GM18951 (cell line): Measurements from ENCODE around the gene GAP43.

Experiments
- POLR2A ChIP-seq: IDR thresholded peaks from 4 replicates; pipeline ENCODE4 v1.6.1; 2011; ENCODE audit warnings: mild to moderate bottlenecking; ENCODE audit not compliant: insufficient read length, insufficient read depth; ENCODE audit errors: extremely low read depth
- in situ Hi-C: fragments of 300-500 bp; cut with MboI; formaldehyde crosslinking; loops from one replicate; pipeline ENCODE4 v1.12.0; 2022; ENCODE audit warnings: low sequenced_read_pairs, mixed read lengths, inconsistent platforms; ENCODE audit not compliant: unreplicated experiment

GAP43 gene, protein sequence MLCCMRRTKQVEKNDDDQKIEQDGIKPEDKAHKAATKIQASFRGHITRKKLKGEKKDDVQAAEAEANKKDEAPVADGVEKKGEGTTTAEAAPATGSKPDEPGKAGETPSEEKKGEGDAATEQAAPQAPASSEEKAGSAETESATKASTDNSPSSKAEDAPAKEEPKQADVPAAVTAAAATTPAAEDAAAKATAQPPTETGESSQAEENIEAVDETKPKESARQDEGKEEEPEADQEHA

DNA sequence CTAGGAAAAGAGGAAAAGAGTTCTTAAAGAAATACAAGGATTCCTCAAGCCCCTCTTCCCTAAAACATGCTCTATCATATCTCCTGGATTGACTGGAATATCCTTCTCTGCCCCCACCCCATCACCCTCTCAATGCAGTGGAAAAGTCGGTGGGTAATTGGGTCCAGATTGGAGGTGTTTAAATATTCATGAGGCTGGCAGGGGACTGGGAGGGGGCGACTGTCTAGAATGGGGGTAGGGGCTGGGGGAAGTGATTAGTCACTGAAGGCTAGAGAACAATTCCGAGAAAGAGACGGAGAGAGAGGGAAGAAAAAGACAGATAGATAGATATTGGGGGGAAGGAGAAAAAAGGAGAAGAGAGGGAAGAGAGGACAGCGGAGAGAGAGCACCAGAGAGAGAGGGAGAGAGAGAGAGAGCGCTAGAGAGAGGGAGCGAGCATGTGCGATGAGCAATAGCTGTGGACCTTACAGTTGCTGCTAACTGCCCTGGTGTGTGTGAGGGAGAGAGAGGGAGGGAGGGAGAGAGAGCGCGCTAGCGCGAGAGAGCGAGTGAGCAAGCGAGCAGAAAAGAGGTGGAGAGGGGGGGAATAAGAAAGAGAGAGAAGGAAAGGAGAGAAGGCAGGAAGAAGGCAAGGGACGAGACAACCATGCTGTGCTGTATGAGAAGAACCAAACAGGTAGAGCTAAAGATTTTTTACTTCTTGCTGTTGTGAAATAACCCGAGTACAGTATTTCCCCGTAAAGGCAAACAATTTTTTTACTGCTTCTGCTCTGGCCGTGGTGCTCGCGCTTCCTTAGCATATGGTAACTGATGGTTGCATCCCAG is at the start of gene GAP43:
GAP43 (plus strand) TSS at position 467 of the 825 bp plus-strand sequence; CDS start at position 647, 180 bp downstream.
- in situ Hi-C loops = no loop called here
- TF ChIP-seq POLR2A = no peak

DNA sequence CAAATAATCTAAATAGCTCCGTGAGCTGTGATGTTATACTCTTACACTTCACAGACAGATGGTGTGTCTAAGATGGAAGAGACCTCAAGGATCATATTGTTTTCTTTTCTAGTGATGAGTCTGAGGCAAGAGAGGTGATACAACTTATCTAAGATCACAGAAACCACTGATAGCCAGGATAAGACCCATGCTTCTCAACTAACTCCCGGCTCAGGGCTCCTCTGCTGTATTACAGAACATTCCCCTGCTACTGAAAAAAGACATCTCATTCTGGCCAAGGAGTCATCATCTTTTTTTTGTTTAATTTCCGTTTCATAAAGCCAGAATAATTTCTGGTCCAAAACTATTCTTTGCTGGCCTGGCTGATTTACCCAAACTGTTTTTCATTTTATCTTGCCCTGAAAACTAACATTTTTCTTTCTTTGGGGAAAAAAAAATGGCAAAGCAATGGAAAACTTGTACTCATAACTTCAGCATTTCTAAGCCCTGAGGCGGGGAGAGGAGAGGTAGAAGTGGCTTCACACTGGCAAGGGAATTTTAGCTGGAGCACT is 46.9 kb upstream of the GAP43 start:
- in situ Hi-C loops = no loop called here
- no peak for TF ChIP-seq POLR2A

DNA sequence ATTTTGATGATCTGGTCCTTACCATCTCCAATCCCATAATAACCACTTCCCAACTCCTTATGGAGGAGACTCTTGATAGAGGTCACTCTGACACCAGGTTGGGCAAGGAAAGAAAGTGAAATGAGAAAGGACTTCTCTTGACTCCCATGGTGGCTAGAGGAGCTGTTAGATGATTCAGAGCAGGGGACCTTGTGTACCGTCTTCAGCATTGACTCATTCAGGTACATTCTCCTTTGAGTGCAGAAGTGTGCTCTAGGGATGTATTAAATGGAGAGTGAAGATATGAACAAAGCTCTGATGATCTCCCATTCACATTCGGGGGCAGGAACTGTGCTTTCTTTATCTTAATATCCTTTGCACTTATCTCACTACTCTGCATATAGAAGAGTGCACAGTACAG is 46.3 kb upstream of the GAP43 start:
- in situ Hi-C loops = no loop called here

DNA sequence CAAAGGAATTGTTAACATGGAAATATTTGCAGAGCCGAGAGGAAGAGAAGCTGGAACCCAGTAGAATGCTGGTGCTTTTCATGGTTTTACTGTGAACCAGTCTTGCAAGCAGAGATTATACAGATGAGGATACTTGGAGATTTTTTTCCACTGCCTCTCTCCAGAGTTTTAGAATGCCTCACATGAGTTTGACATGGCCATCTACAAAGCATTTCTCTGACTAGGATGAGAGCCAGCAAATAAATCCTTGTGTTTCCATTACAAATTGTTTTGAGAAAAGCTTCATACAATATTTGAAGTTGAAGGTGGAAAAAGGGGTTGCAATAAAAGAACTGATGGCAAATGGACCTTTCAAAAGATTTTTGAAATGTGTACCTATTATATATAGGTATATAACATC is 45.0 kb upstream of the GAP43 start:
- in situ Hi-C loops = no loop called here
- no peak for TF ChIP-seq POLR2A

More for the DNA sequence above, 46.3 kb upstream of the GAP43 start:
- no peak for TF ChIP-seq POLR2A

DNA sequence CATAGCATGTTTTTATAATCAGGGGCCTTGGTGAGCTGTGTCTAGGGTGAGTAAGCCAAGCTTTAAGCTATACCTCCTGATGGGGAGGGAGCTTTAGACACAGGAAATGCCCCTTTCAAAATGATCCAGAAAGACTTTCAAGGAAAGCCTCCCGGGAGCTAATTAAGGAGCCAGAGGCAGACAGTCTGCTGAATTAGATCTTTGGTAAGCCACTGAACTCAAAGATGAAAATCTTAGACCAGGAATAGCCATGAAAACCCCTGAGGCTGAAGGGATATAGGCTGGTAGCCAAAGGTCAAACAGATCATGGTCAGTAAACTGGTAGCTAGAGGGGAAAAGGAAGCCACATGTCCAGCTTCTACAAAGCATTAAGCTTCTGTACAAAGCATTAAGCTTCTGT is 42.7 kb upstream of the GAP43 start:
- TF ChIP-seq POLR2A = no peak

DNA sequence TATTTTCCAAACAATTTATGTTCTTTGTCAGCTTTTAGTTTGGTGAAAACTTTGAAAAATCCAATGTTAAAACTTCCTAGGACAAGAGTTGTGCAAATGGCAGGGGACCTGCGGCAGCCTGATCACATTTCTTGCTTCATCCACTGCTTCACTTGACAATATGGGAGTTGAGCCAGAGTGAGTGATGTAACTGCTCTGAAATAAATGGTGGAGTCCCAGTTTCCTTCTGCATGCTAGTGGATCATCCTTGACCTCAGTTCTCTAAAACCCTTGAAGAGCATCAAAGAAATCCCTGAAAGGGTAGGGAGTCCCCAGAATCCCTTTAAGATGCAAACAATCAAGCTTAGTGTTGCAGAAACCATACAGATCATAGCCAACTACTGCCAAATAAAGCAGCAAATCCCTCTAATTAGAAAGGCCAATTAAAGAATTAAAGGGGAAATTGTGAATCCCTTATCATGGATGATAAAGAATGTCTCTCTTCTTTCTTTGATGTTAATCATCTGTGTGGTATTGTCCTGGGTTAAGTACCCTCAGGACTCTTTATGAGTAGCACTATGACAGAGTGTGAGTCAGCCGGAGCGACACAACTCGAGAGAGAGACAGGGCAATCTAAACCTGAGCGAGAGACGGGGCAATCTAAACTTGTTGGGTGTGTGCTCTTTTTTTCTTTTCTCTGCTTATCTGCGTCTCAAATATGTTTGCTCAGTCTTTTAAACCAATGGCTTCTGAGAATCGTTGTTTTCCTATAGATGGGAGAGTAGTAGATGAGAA is 41.8 kb upstream of the GAP43 start:
- in situ Hi-C loops = no loop called here
- TF ChIP-seq POLR2A = no peak

More for the DNA sequence above, 42.7 kb upstream of the GAP43 start:
- in situ Hi-C loops = no loop called here

DNA sequence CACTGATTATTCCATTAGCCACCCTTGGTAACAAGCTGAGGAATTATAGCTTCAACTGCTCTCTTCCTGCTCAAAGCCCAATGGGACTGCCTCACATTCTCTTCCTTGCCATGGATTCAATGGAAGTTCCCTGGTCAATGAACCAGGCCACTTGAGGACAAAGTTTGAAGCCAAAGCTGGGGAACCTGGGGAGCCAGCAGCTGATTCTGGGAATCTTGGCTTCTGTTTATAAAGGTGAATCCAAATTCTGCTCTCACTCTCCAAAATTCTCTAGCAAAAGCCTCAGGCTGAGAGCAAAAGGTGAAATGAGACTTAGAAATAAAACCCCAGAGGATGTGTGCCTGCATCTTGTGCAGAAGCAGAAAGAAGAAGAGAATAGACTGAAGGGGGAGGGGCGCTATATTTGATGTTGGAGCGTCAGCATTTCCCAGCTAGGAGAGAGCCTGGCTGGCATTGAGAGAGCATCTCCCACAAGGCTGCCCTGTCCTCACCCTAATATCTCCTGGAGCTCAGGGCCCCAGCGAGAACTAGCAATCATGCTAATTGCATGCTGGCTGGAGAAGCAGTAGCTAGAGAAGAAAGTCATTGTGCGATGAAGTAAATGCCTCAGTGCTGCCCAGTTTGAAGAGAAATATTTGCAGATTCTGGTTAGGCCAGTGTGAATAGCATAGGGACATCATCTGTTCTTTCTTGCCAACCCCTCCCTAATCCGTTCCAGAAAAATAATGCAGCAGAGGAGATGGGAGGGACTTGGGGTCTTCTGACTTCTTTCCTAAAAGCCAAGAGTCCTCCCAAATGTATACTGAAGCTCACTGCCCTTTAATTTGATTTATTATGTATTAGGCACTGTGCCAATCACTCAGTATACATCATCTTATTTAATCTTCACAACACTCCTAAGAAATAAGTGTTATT is 34.9 kb upstream of the GAP43 start:
- in situ Hi-C loops = no loop called here
- no peak for TF ChIP-seq POLR2A

DNA sequence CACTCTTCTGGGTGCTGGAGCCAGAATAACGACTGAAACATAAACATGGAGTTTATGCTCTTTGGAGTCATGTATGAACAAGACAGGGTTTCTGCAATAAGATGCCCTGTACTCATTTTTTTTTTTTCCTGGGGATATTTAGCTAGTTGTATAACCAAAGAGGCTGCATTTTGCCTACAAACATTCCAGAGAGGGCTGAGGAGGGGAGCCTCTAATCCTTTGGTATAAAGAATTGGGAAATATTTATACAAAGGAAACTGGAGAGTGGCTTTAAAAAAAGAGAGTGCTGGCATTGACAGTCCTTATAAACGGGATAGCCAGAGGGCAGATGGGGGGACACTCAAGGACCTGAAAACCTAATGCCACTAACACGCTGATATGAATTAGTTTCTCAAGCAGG is 32.4 kb upstream of the GAP43 start:
- in situ Hi-C loops = no loop called here
- no peak for TF ChIP-seq POLR2A

DNA sequence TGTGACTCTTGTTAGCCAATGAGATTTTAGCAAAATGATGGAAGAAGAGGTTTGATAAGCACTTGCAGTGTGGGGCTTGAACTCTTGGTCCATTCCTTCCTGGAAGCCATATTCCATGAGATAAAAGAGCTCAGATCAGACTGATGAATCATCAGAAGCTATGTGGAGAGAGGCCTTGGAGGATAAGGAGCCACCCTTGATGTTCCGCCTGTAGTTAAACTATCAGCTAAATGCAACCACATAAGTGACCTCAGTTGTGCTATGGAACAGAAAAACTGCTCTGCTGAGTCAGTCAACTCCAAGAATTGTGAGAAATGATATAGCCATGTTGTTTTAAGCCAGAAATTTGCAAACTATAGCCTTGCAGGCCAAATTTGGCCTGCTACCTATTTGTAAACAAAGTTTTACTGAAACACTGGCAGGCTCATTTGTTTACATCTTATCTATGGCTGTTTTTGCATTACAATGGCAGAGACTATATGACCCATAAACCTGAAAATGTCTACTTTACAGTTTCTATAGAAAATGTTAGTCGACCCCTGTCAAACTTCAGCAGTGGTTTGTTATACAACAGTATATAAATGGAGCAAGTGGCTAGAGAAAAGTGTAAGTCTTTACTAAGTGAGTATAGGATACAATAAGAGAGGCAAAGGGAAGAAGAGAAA is 27.6 kb upstream of the GAP43 start:
- in situ Hi-C loops = no loop called here
- no peak for TF ChIP-seq POLR2A

DNA sequence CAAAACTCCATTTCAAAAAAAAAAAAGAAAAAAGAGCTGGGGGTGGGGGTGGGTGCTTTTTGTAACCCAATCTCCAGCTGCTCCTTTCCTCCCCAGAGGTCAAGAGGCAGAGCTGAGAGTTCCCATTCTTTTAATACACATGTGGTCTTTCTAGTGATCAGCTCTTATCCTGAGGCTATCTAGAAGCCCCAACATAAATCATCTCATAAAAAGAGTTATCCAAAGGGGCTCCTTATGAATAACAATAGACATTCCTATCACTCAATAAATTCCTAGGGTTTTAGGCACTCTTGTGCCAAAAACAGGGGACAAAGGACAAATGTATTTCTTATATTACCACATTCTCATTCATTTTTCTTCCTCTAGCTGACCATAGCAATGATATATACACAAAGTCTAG is 25.1 kb upstream of the GAP43 start:
- TF ChIP-seq POLR2A = no peak
- in situ Hi-C loops = no loop called here

DNA sequence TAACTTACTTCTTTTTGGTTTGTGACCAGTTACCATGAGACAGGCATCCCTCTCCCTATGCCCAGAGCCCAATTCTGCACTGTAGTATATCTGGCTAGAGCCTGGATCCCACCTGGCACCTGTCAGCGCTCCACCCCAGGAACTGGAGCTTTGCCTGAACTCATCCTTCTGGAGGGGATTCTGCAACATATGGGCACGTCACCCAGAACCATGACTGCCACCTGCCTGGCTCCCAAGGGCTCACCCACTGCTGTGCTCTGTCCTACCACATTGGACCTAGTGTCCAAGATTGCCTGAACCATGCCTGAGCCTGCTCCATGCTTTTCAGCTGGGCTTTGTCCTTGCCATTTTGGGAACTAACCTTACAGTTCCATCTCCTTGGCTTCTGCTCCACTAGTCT is 21.1 kb upstream of the GAP43 start:
- no peak for TF ChIP-seq POLR2A
- in situ Hi-C loops = no loop called here

DNA sequence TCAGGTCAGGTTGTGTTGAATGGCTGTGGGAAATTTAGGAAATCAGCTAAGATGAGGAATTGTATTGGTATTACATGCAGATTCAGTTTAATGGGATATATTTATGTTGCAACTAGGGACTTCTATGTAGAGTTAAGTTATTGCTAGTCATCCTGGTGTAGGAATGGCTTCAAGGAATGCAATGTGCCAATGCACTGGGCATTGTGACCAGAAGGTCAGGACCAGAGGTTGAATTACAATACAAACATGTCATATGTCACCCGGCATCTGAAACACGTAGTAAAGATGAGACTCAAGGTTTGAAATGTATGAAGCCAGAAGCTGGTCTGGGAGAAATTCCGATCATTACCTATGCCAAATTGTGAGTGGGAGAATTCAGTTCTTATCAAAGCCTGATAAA is 11.7 kb upstream of the GAP43 start:
- no peak for TF ChIP-seq POLR2A

More for the DNA sequence above, 11.7 kb upstream of the GAP43 start:
- in situ Hi-C loops = no loop called here
